ENCODE data around the gene TDRD15.
"Not testable (repeated sequence)": the region's sequence is repeated elsewhere in the genome, so short reads cannot be mapped to it uniquely, and the experiment has no call there.

The TDRD15 gene

GRCh38 chr2:21123473-21124393, at the start of gene TDRD15:
Gene TDRD15 (plus strand): TSS chr2:21123968. CDS start chr2:21137468, 13,500 bp downstream.
- DNase-seq (ENCODE audit: low read depth, low spot score) = no peak

GRCh38 chr2:21078296-21078695, 45.5 kb upstream of the TDRD15 start:
- no peak for DNase-seq (ENCODE audit: low read depth, low spot score)

GRCh38 chr2:21083482-21083881, 40.3 kb upstream of the TDRD15 start:
- no peak for DNase-seq (ENCODE audit: low read depth, low spot score)

GRCh38 chr2:21084401-21084800, 39.4 kb upstream of the TDRD15 start:
- no peak for DNase-seq (ENCODE audit: low read depth, low spot score)

GRCh38 chr2:21092308-21092869, 31.4 kb upstream of the TDRD15 start:
- no peak for DNase-seq (ENCODE audit: low read depth, low spot score)

- no peak for DNase-seq (ENCODE audit: low read depth, low spot score)
These were observed 28.6 kb upstream of the TDRD15 start for GRCh38 chr2:21095178-21095577.

GRCh38 chr2:21095714-21096113, 28.1 kb upstream of the TDRD15 start:
- DNase-seq (ENCODE audit: low read depth, low spot score) = no peak

GRCh38 chr2:21096458-21096857, 27.3 kb upstream of the TDRD15 start:
- DNase-seq (ENCODE audit: low read depth, low spot score) = no peak

- DNase-seq (ENCODE audit: low read depth, low spot score) = no peak
These were observed 26.4 kb upstream of the TDRD15 start for GRCh38 chr2:21097331-21097730.

- no peak for DNase-seq (ENCODE audit: low read depth, low spot score)
These were observed 25.5 kb upstream of the TDRD15 start for GRCh38 chr2:21098294-21098693.

- DNase-seq (ENCODE audit: low read depth, low spot score) = no peak
These were observed 24.4 kb upstream of the TDRD15 start for GRCh38 chr2:21099281-21099907.

- DNase-seq (ENCODE audit: low read depth, low spot score) = not testable (repeated sequence)
These were observed 22.1 kb upstream of the TDRD15 start for GRCh38 chr2:21101514-21102155.

GRCh38 chr2:21102356-21102755, 21.4 kb upstream of the TDRD15 start:
- no peak for DNase-seq (ENCODE audit: low read depth, low spot score)

- DNase-seq (ENCODE audit: low read depth, low spot score) = no peak
These were observed 20.4 kb upstream of the TDRD15 start for GRCh38 chr2:21103274-21103891.

- no peak for DNase-seq (ENCODE audit: low read depth, low spot score)
These were observed 19.6 kb upstream of the TDRD15 start for GRCh38 chr2:21104030-21104660.

GRCh38 chr2:21111012-21111411, 12.8 kb upstream of the TDRD15 start:
- DNase-seq (ENCODE audit: low read depth, low spot score) = no peak

- DNase-seq (ENCODE audit: low read depth, low spot score) = no peak
These were observed 6.1 kb upstream of the TDRD15 start for GRCh38 chr2:21117688-21118087.

- no peak for DNase-seq (ENCODE audit: low read depth, low spot score)
These were observed 5.4 kb upstream of the TDRD15 start for GRCh38 chr2:21118302-21118920.

GRCh38 chr2:21131861-21132260, 8.1 kb downstream of the TDRD15 start:
- DNase-seq (ENCODE audit: low read depth, low spot score) = no peak

GRCh38 chr2:21135585-21135984, 11.8 kb downstream of the TDRD15 start:
- DNase-seq (ENCODE audit: low read depth, low spot score) = no peak

GRCh38 chr2:21142149-21142548, 18.4 kb downstream of the TDRD15 start:
- no peak for DNase-seq (ENCODE audit: low read depth, low spot score)
